HepG2 (cell line): ENCODE data around the gene INHA. TPM values are rescaled to one million over a fixed set of nuclear protein-coding genes. Genes with fewer than 3 reads are reported as not detected.
A peak's percentile ranks its signal among the peaks of the same experiment; 100 is the strongest.

Experiments
- ATAD3A ChIP-seq: sonication (generic); formaldehyde crosslinking; IDR thresholded peaks from 2 replicates; pipeline ENCODE4 v1.4.0; 2020; ENCODE audit warnings: missing genetic modification reagents
- ATRX ChIP-seq: sonication (generic); formaldehyde crosslinking; IDR thresholded peaks from 2 replicates; pipeline ENCODE4 v1.4.0; 2020; ENCODE audit warnings: missing genetic modification reagents, borderline replicate concordance
- GZF1 ChIP-seq: sonication (generic); formaldehyde crosslinking; IDR thresholded peaks from 2 replicates; pipeline ENCODE4 v1.5.1; 2020; ENCODE audit warnings: mild to moderate bottlenecking, missing genetic modification reagents
- HDAC6 ChIP-seq: fragments of 200-600 bp; sonication (generic); IDR thresholded peaks from 2 replicates; pipeline ENCODE4 v1.7.0; 2017; ENCODE audit warnings: mild to moderate bottlenecking, antibody characterized with exemption, low read length, low read depth
- HNRNPUL1 ChIP-seq: fragments of 200-400 bp; formaldehyde crosslinking; IDR thresholded peaks from 2 replicates; pipeline ENCODE4 v1.6.1; 2017; ENCODE audit warnings: low read depth, mild to moderate bottlenecking, low read length, moderate library complexity
- KAT7 ChIP-seq: IDR thresholded peaks from 2 replicates; pipeline ENCODE4 v1.6.1; 2018; ENCODE audit warnings: borderline replicate concordance, missing compliant biosample characterization
- MBD4 ChIP-seq: IDR thresholded peaks from 2 replicates; pipeline ENCODE4 v1.6.1; 2012; ENCODE audit warnings: low read length, inconsistent platforms, borderline replicate concordance
- NFKBIZ ChIP-seq: IDR thresholded peaks from 2 replicates; pipeline ENCODE4 v1.6.1; 2018; ENCODE audit warnings: missing genetic modification reagents, missing compliant biosample characterization
- NPAS2 ChIP-seq: sonication (generic); formaldehyde crosslinking; IDR thresholded peaks from 2 replicates; pipeline ENCODE4 v1.8.0; 2022; ENCODE audit warnings: mild to moderate bottlenecking, missing genetic modification reagents, borderline replicate concordance
- RBM22 ChIP-seq: fragments of 200-400 bp; formaldehyde crosslinking; optimal IDR thresholded peaks from 2 replicates; pipeline ENCODE3; 2017; ENCODE audit warnings: mild to moderate bottlenecking, low read length, moderate library complexity
- RORA ChIP-seq: sonication (generic); formaldehyde crosslinking; IDR thresholded peaks from 2 replicates; pipeline ENCODE4 v1.5.0; 2020; ENCODE audit warnings: mild to moderate bottlenecking, missing genetic modification reagents, moderate library complexity
- TARDBP ChIP-seq: sonication (generic); formaldehyde crosslinking; IDR thresholded peaks from 2 replicates; pipeline ENCODE4 v1.8.0; 2022; ENCODE audit warnings: mild to moderate bottlenecking, missing genetic modification reagents
- TMF1 ChIP-seq: sonication (generic); formaldehyde crosslinking; IDR thresholded peaks from 2 replicates; pipeline ENCODE4 v1.8.1; 2022; ENCODE audit warnings: low read depth, missing genetic modification reagents
- TRIM24 ChIP-seq: sonication (generic); formaldehyde crosslinking; IDR thresholded peaks from 2 replicates; pipeline ENCODE4 v1.8.0; 2022; ENCODE audit warnings: mild to moderate bottlenecking, missing genetic modification reagents
- ZNF460 ChIP-seq: sonication (generic); formaldehyde crosslinking; IDR thresholded peaks from 2 replicates; pipeline ENCODE4 v1.5.1; 2020; ENCODE audit warnings: missing genetic modification reagents, mild to moderate bottlenecking, borderline replicate concordance
- ZNF552 ChIP-seq: sonication (generic); formaldehyde crosslinking; IDR thresholded peaks from 2 replicates; pipeline ENCODE4 v1.9.0; 2022; ENCODE audit warnings: missing genetic modification reagents, mild to moderate bottlenecking, borderline replicate concordance
- ZNF652 ChIP-seq: IDR thresholded peaks from 2 replicates; pipeline ENCODE4 v1.6.1; 2016; ENCODE audit warnings: low read depth, borderline replicate concordance
- ZSCAN21 ChIP-seq: sonication (generic); formaldehyde crosslinking; IDR thresholded peaks from 2 replicates; pipeline ENCODE4 v1.8.0; 2022; ENCODE audit warnings: mild to moderate bottlenecking, missing genetic modification reagents, moderate library complexity, borderline replicate concordance
- polyA plus RNA-seq, 8 experiments: library from polyadenylated mRNA; depleted of rRNA in 3 of 8; stranded (reverse) in 7 of 8; unstranded in 1 of 8; fragments of >200 nt; fragmentation: Illumina TruSeq in 4 of 8; extraction: Trizol in 4 of 8; gene quantifications; 2 replicates each; pipeline versions ENCODE4 v1.2.1 to v1.2.3, GENCODE V29; 2011 to 2016; ENCODE audit warnings: low read depth in 4 of 8, missing spikeins in 1 of 8, mixed read lengths in 1 of 8; ENCODE audit not compliant: insufficient read depth in 1 of 8
- total RNA-seq, 5 experiments: library from RNA; depleted of rRNA; stranded (reverse); fragments of >200 nt; fragmentation: Illumina TruSeq; extraction: Trizol; gene quantifications; 2 replicates each; pipeline ENCODE4 v1.2.3, GENCODE V29; 2016; ENCODE audit warnings: low read depth in 1 of 5
- TF ChIP-seq, protein P1 (sequence below): sonication (generic); formaldehyde crosslinking; IDR thresholded peaks from 2 replicates; pipeline ENCODE4 v1.4.0; 2020; ENCODE audit warnings: missing genetic modification reagents
- TF ChIP-seq, protein P2 (sequence below): sonication (generic); formaldehyde crosslinking; conservative IDR thresholded peaks from 2 replicates; pipeline ENCODE4 v1.4.0; 2020; ENCODE audit warnings: missing genetic modification reagents
- TF ChIP-seq, protein P3 (sequence below): sonication (generic); formaldehyde crosslinking; IDR thresholded peaks from 2 replicates; pipeline ENCODE4 v1.4.0; 2020; ENCODE audit warnings: missing genetic modification reagents
- TF ChIP-seq, protein P4 (sequence below): sonication (generic); formaldehyde crosslinking; IDR thresholded peaks from 2 replicates; pipeline ENCODE4 v1.8.1; 2023; ENCODE audit warnings: missing genetic modification reagents, inconsistent platforms, borderline replicate concordance

Gene INHA
- total and polyA plus RNA-seq, 2 of the 13 experiments (the other 11 are each of a cell fraction or from before 2014, with no cell fraction given) = 4.1 to 15.2 TPM

DNA sequence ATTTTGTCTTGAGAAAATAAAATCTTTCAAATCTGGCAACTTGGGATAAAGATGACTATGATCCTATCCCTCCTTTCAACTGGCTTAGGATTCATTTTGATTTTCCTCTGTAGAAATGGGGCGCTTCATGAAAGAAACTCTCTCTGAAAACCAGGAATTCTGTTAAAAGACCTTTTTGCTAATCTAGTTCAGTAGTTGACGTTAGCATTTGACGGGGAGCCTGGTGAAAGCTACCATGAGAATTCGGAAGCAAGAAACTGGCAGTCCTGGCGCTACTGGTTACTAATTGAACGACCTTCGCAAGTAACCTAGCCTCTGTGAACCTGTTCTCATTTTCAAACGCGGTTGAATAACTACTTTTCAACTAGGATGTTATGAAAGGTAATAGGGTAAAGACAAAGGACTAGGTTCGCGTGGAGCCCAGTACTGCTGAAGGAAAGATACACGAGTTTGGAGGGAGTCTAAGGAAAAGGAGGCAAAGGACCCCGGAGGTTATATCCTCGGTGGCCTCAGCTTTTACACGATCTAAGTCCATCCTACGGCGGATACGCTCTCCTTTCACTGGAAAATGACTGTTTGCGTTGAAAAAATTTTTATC is 24.9 kb downstream of the INHA start (continued):
- TF ChIP-seq, protein P1, sequence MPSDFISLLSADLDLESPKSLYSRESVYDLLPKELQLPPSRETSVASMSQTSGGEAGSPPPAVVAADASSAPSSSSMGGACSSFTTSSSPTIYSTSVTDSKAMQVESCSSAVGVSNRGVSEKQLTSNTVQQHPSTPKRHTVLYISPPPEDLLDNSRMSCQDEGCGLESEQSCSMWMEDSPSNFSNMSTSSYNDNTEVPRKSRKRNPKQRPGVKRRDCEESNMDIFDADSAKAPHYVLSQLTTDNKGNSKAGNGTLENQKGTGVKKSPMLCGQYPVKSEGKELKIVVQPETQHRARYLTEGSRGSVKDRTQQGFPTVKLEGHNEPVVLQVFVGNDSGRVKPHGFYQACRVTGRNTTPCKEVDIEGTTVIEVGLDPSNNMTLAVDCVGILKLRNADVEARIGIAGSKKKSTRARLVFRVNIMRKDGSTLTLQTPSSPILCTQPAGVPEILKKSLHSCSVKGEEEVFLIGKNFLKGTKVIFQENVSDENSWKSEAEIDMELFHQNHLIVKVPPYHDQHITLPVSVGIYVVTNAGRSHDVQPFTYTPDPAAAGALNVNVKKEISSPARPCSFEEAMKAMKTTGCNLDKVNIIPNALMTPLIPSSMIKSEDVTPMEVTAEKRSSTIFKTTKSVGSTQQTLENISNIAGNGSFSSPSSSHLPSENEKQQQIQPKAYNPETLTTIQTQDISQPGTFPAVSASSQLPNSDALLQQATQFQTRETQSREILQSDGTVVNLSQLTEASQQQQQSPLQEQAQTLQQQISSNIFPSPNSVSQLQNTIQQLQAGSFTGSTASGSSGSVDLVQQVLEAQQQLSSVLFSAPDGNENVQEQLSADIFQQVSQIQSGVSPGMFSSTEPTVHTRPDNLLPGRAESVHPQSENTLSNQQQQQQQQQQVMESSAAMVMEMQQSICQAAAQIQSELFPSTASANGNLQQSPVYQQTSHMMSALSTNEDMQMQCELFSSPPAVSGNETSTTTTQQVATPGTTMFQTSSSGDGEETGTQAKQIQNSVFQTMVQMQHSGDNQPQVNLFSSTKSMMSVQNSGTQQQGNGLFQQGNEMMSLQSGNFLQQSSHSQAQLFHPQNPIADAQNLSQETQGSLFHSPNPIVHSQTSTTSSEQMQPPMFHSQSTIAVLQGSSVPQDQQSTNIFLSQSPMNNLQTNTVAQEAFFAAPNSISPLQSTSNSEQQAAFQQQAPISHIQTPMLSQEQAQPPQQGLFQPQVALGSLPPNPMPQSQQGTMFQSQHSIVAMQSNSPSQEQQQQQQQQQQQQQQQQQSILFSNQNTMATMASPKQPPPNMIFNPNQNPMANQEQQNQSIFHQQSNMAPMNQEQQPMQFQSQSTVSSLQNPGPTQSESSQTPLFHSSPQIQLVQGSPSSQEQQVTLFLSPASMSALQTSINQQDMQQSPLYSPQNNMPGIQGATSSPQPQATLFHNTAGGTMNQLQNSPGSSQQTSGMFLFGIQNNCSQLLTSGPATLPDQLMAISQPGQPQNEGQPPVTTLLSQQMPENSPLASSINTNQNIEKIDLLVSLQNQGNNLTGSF (CRISPR knock-in tag) = no peak
- TF ChIP-seq RORA (no peak), HNRNPUL1 (no peak), TARDBP (no peak), ZSCAN21 (no peak), HDAC6 (0 out of 2 replicates have a peak, but pooled peaks have one; percentile 60), RBM22 (peak; percentile 64), TRIM24 (no peak), TMF1 (CRISPR knock-in tag) (no peak), ATRX (no peak), GZF1 (CRISPR knock-in tag) (no peak), ATAD3A (no peak), ZNF652 (no peak), KAT7 (CRISPR knock-in tag) (no peak), MBD4 (0 out of 2 replicates have a peak, but pooled peaks have one; percentile 46), NFKBIZ (CRISPR knock-in tag) (no peak), NPAS2 (CRISPR knock-in tag) (0 out of 2 replicates have a peak, but pooled peaks have one; percentile 41), ZNF460 (CRISPR knock-in tag) (no peak), ZNF552 (CRISPR knock-in tag) (no peak)
- TF ChIP-seq, protein P2, sequence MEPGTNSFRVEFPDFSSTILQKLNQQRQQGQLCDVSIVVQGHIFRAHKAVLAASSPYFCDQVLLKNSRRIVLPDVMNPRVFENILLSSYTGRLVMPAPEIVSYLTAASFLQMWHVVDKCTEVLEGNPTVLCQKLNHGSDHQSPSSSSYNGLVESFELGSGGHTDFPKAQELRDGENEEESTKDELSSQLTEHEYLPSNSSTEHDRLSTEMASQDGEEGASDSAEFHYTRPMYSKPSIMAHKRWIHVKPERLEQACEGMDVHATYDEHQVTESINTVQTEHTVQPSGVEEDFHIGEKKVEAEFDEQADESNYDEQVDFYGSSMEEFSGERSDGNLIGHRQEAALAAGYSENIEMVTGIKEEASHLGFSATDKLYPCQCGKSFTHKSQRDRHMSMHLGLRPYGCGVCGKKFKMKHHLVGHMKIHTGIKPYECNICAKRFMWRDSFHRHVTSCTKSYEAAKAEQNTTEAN (CRISPR knock-in tag) = 0 out of 2 replicates have a peak, but pooled peaks have one; percentile 17
- TF ChIP-seq, protein P3, sequence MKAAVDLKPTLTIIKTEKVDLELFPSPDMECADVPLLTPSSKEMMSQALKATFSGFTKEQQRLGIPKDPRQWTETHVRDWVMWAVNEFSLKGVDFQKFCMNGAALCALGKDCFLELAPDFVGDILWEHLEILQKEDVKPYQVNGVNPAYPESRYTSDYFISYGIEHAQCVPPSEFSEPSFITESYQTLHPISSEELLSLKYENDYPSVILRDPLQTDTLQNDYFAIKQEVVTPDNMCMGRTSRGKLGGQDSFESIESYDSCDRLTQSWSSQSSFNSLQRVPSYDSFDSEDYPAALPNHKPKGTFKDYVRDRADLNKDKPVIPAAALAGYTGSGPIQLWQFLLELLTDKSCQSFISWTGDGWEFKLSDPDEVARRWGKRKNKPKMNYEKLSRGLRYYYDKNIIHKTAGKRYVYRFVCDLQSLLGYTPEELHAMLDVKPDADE (CRISPR knock-in tag) = no peak
- TF ChIP-seq, protein P4, sequence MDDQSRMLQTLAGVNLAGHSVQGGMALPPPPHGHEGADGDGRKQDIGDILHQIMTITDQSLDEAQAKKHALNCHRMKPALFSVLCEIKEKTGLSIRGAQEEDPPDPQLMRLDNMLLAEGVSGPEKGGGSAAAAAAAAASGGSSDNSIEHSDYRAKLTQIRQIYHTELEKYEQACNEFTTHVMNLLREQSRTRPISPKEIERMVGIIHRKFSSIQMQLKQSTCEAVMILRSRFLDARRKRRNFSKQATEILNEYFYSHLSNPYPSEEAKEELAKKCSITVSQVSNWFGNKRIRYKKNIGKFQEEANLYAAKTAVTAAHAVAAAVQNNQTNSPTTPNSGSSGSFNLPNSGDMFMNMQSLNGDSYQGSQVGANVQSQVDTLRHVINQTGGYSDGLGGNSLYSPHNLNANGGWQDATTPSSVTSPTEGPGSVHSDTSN (CRISPR knock-in tag) = no peak
